Epidermal melanocyte (primary cell): ENCODE results near the gene BLVRB.
"Not testable (repeated sequence)": the region's sequence is repeated elsewhere in the genome, so short reads cannot be mapped to it uniquely, and the experiment has no call there.

Source experiments
- DNase-seq: peaks from one replicate; pipeline ENCODE4 v3.0.0; 2011; ENCODE audit warnings: low spot score; ENCODE audit not compliant: insufficient read length

The BLVRB gene

GRCh38 chr19:40489882-40490230, 24.3 kb upstream of the BLVRB start:
- no peak for DNase-seq

GRCh38 chr19:40486017-40486416, 20.5 kb upstream of the BLVRB start:
- DNase-seq, result no peak

GRCh38 chr19:40475878-40476644, 10.5 kb upstream of the BLVRB start:
- DNase-seq, result not testable (repeated sequence)

GRCh38 chr19:40474737-40475136, 9.2 kb upstream of the BLVRB start:
- DNase-seq, result no peak

- no peak for DNase-seq
These were observed 7.0 kb upstream of the BLVRB start for GRCh38 chr19:40472516-40472915.

- no peak for DNase-seq
These were observed 5.6 kb upstream of the BLVRB start for GRCh38 chr19:40471111-40471510.

GRCh38 chr19:40469011-40469410, 3.5 kb upstream of the BLVRB start:
- no peak for DNase-seq

- no peak for DNase-seq
These were observed 1.6 kb upstream of the BLVRB start, which contains the start of gene SPTBN4 for GRCh38 chr19:40466985-40467734. TSS of gene SPTBN4 (plus strand) at chr19:40467001. CDS start at chr19:40472622, 5,621 bp downstream.

GRCh38 chr19:40466219-40466984, 857 bp upstream of the BLVRB start:
- DNase-seq, result no peak

GRCh38 chr19:40465025-40465556, 454 bp downstream of the BLVRB start:
- DNase-seq, result no peak

GRCh38 chr19:40464059-40465024, 1.2 kb downstream of the BLVRB start:
- peak; percentile 75 for DNase-seq

GRCh38 chr19:40463587-40464037, 1.9 kb downstream of the BLVRB start:
- DNase-seq, result not testable (repeated sequence)

- no peak for DNase-seq
These were observed 3.8 kb downstream of the BLVRB start for GRCh38 chr19:40461669-40462221.

- no peak for DNase-seq
These were observed 5.4 kb downstream of the BLVRB start for GRCh38 chr19:40460185-40460584.

GRCh38 chr19:40458597-40458974, 7.0 kb downstream of the BLVRB start:
- DNase-seq, result no peak

- DNase-seq, result no peak
These were observed 7.5 kb downstream of the BLVRB start for GRCh38 chr19:40457953-40458596.

- DNase-seq, result no peak
These were observed 8.5 kb downstream of the BLVRB start for GRCh38 chr19:40457048-40457447.

GRCh38 chr19:40453943-40454342, 11.6 kb downstream of the BLVRB start:
- DNase-seq, result not testable (repeated sequence)

- no peak for DNase-seq
These were observed 12.3 kb downstream of the BLVRB start for GRCh38 chr19:40453151-40453735.
